BLaER1 treated with 17β-estradiol and CSF1 and Interleukin-3, amounts not matched to agents 10 nM and 100 nM (cell line): ENCODE data around the gene GDF2.

Source experiments
- H3K27ac ChIP-seq, 11 experiments: shearing (Covaris generic); formaldehyde crosslinking; 2 replicates each; pipeline ENCODE4 v1.8.1; 2022
- H3K27me3 ChIP-seq, 11 experiments: shearing (Covaris generic); formaldehyde crosslinking; 2 replicates each; pipeline ENCODE4 v1.8.1; 2022
- H3K36me3 ChIP-seq, 11 experiments: shearing (Covaris generic); formaldehyde crosslinking; 2 replicates each; pipeline ENCODE4 v1.8.1; 2022
- H3K4me1 ChIP-seq, 10 experiments: shearing (Covaris generic); formaldehyde crosslinking; 2 replicates each; pipeline ENCODE4 v1.8.1; 2022
- H3K4me2 ChIP-seq, 11 experiments: shearing (Covaris generic); formaldehyde crosslinking; 2 replicates each; pipeline ENCODE4 v1.8.1; 2022
- H3K4me3 ChIP-seq, 10 experiments: shearing (Covaris generic); formaldehyde crosslinking; 2 replicates each; pipeline ENCODE4 v1.8.1; 2022
- H3K9ac ChIP-seq, 11 experiments: shearing (Covaris generic); formaldehyde crosslinking; 2 replicates each; pipeline ENCODE4 v1.8.1; 2022
- H3K9me3 ChIP-seq, 11 experiments: shearing (Covaris generic); formaldehyde crosslinking; replicated peaks in 1 of 11; 2 replicates each; pipeline ENCODE4 v1.8.1; 2022
- H4K20me1 ChIP-seq, 11 experiments: shearing (Covaris generic); formaldehyde crosslinking; 2 replicates each; pipeline ENCODE4 v1.8.1; 2022
- Cebpa-rat ChIP-seq, 11 experiments: shearing (Covaris generic); IDR thresholded peaks; 2 replicates each; pipeline ENCODE4 v1.8.1; 2022

The GDF2 gene

GRCh38 chr10:47282005-47282656 is 40.1 kb upstream of the GDF2 start:
- TF ChIP-seq Cebpa-rat (IDR thresholded peaks at IDR 0.05), result no peak
- H3K27me3 ChIP-seq, result peaks cover 0 to 26% (median 0%) of the 10 kb centered on the region in 11 experiments; a peak in 2 of 22 replicates
- H3K9me3 ChIP-seq, result no peaks in the 10 kb centered on the region
- no peak overlapping the region for H3K27ac ChIP-seq
- H3K36me3 ChIP-seq, result no peaks in the 10 kb centered on the region
- peaks cover 9 to 39% (median 34%) of the 10 kb centered on the region in 10 experiments for H3K4me1 ChIP-seq
- no peaks in the 10 kb centered on the region for H4K20me1 ChIP-seq
- H3K4me3 ChIP-seq, result no peak overlapping the region
- no peak overlapping the region for H3K9ac ChIP-seq
- H3K4me2 ChIP-seq, result peak overlapping the region in 2 of 11 experiments; percentile 20 to 22; a peak in 2 of 22 replicates

GRCh38 chr10:47282657-47283018 is 39.6 kb upstream of the GDF2 start:
- Histone ChIP-seq H3K27me3 (peaks cover 0 to 26% (median 0%) of the 10 kb centered on the region in 11 experiments; a peak in 2 of 22 replicates), H3K9ac (no peak overlapping the region), H3K4me1 (peaks cover 9 to 35% (median 30%) of the 10 kb centered on the region in 10 experiments), H3K36me3 (no peaks in the 10 kb centered on the region), H3K27ac (no peak overlapping the region), H4K20me1 (no peaks in the 10 kb centered on the region), H3K4me2 (peak overlapping the region in 2 of 11 experiments; percentile 20 to 22; a peak in 2 of 22 replicates), H3K4me3 (no peak overlapping the region), H3K9me3 (no peaks in the 10 kb centered on the region)
- TF ChIP-seq Cebpa-rat (IDR thresholded peaks at IDR 0.05), result no peak

- Histone ChIP-seq H4K20me1 (no peaks in the 10 kb centered on the region), H3K27me3 (peaks cover 0 to 26% (median 0%) of the 10 kb centered on the region in 11 experiments; a peak in 2 of 22 replicates), H3K9ac (no peak overlapping the region), H3K4me1 (peaks cover 9 to 30% (median 25%) of the 10 kb centered on the region in 10 experiments), H3K4me3 (no peak overlapping the region), H3K27ac (no peak overlapping the region), H3K9me3 (no peaks in the 10 kb centered on the region), H3K4me2 (no peak overlapping the region), H3K36me3 (no peaks in the 10 kb centered on the region)
- no peak for TF ChIP-seq Cebpa-rat (IDR thresholded peaks at IDR 0.05)
Measured at GRCh38 chr10:47283101-47283630, 39.1 kb upstream of the GDF2 start.

DNA sequence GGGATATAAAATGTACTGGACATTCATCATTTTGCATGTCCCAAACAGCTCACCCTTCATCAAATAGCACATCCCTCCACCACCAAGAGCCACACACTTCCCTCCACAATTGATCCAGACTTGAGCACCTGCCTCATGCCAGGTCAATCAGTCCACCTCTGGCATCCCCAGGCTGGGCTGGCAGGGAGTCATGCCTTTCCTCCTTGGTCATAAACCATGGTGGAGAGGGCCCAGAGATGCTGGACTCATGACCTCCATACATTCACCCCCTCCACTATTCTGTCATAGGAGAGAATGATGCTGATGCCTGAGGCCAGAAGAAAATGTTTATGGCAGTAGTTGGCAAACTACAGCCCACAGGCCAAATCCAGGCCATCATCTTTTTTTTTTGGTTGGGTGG is 38.4 kb upstream of the GDF2 start:
- H3K9ac ChIP-seq, result no peak overlapping the region
- TF ChIP-seq Cebpa-rat (IDR thresholded peaks at IDR 0.05), result no peak
- no peaks in the 10 kb centered on the region for H4K20me1 ChIP-seq
- H3K27ac ChIP-seq, result no peak overlapping the region
- H3K27me3 ChIP-seq, result peaks cover 0 to 22% (median 0%) of the 10 kb centered on the region in 11 experiments; a peak in 2 of 22 replicates
- H3K4me1 ChIP-seq, result peaks cover 9 to 27% (median 20%) of the 10 kb centered on the region in 10 experiments
- no peaks in the 10 kb centered on the region for H3K36me3 ChIP-seq
- no peak overlapping the region for H3K4me3 ChIP-seq
- no peak overlapping the region for H3K4me2 ChIP-seq
- no peaks in the 10 kb centered on the region for H3K9me3 ChIP-seq

DNA sequence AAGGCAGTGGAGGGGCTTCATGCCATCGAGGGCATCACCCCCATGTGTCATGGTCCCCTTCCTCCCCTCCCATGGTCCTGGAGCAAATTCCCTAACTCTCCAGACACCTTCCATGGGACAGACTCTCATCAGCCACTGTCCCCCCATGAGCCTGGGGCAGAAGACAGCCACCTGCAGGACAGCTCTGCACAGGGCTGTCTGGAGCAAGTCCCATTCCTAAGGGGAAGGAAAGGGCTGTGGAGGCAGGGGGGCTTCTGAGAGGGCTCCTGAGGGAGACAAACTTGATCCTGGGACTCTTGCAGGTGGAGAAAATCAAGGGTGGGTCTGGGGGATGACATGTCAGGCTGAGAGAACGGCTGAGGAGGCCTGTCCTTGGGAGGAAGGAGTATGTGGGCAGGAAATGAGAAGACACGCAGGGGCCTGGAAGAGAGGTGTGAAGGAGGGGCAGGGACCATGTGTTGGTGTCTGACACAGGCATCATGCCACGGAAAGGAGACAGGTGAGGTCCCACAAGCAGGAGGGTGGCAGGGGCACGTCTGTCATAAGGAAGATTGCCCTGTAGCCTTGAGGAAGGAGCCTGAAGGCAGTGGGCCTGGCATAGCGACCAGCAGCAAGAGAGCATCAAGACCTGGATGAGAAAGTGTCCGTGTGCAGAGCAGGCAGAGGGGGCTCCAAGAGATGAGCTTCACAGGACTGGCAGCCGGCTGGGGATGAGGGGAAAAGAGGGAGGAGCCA is 36.7 kb upstream of the GDF2 start:
- H3K4me2 ChIP-seq, result peak overlapping the region; percentile 1 to 78 (median 65)
- TF ChIP-seq Cebpa-rat (IDR thresholded peaks at IDR 0.05), result no peak
- H3K36me3 ChIP-seq, result no peaks in the 10 kb centered on the region
- H3K4me3 ChIP-seq, result no peak overlapping the region
- peaks cover 9 to 27% (median 20%) of the 10 kb centered on the region in 10 experiments for H3K4me1 ChIP-seq
- H4K20me1 ChIP-seq, result no peaks in the 10 kb centered on the region
- H3K9me3 ChIP-seq, result no peaks in the 10 kb centered on the region
- H3K27ac ChIP-seq, result peak overlapping the region in 1 of 11 experiments; percentile 40; a peak in 2 of 22 replicates
- no peak overlapping the region for H3K9ac ChIP-seq
- peaks cover 0 to 21% (median 0%) of the 10 kb centered on the region in 11 experiments; a peak in 2 of 22 replicates for H3K27me3 ChIP-seq

DNA sequence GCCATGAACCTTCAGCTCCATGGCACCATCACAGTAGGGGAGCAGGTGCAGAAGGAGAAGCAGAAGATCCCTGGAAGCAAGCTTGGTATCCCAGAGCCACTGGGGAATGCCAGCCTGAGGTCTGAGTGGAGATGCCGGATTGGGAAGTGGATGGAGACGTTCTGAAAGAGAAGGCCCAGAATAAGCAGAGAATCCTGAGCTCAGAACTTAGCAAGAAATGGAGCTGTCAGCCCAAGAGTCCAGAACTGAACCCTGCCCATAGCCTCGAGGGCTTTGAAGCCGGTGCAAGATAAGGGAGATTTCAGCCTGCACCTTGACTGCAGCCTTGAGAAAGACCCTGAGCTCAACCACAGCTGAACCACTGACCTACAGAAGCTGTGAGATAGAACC is 36.1 kb upstream of the GDF2 start:
- H3K27ac ChIP-seq, result 0 out of 22 replicates have a peak overlapping the region, but pooled peaks of 1 of the 11 experiments have one; percentile 40
- H3K4me1 ChIP-seq, result peaks cover 9 to 27% (median 20%) of the 10 kb centered on the region in 10 experiments
- peaks cover 0 to 21% (median 0%) of the 10 kb centered on the region in 11 experiments; a peak in 2 of 22 replicates for H3K27me3 ChIP-seq
- H3K9ac ChIP-seq, result no peak overlapping the region
- no peaks in the 10 kb centered on the region for H3K9me3 ChIP-seq
- no peaks in the 10 kb centered on the region for H4K20me1 ChIP-seq
- no peaks in the 10 kb centered on the region for H3K36me3 ChIP-seq
- TF ChIP-seq Cebpa-rat (IDR thresholded peaks at IDR 0.05), result no peak
- peak overlapping the region; percentile 1 to 78 (median 65) for H3K4me2 ChIP-seq
- no peak overlapping the region for H3K4me3 ChIP-seq

GRCh38 chr10:47286591-47287315 is 35.5 kb upstream of the GDF2 start:
- Histone ChIP-seq H3K27me3 (peaks cover 0 to 16% (median 0%) of the 10 kb centered on the region in 11 experiments; a peak in 2 of 22 replicates), H3K9me3 (no peaks in the 10 kb centered on the region), H3K4me3 (no peak overlapping the region), H4K20me1 (no peaks in the 10 kb centered on the region), H3K27ac (peak overlapping the region in 5 of 11 experiments; percentile 13 to 40 (median 32); a peak in 5 of 22 replicates), H3K4me1 (peaks cover 9 to 27% (median 20%) of the 10 kb centered on the region in 10 experiments), H3K4me2 (peak overlapping the region; percentile 1 to 78 (median 65)), H3K36me3 (no peaks in the 10 kb centered on the region), H3K9ac (no peak overlapping the region)
- TF ChIP-seq Cebpa-rat (IDR thresholded peaks at IDR 0.05), result no peak

DNA sequence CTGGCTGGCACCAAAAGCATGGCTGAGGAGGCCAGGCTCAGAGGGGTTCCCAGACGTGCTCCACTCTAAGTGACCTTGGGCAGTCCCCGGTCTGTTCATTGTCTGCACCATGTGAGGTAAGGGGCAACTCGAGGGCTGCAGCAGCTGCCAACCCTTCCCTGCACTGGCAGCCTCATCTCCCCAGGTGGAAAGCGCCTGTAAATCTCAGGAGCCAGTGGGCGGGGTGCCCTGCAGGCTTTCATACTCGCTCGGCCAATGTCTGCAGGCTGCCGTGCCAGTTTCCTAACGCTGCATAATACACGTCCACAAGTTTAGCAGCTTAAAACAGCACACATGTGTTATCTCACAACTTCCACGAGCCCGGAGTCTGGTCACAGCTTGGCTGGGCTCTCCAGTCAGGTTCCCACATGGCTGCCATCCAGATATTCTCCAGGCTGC is 34.9 kb upstream of the GDF2 start:
- Histone ChIP-seq H3K4me1 (peaks cover 9 to 24% (median 20%) of the 10 kb centered on the region in 10 experiments), H3K9me3 (no peaks in the 10 kb centered on the region), H3K4me3 (no peak overlapping the region), H3K9ac (no peak overlapping the region), H3K27ac (no peak overlapping the region), H3K36me3 (no peaks in the 10 kb centered on the region), H3K4me2 (peak overlapping the region in 4 of 11 experiments; percentile 69 to 78 (median 76); a peak in 4 of 22 replicates), H4K20me1 (no peaks in the 10 kb centered on the region), H3K27me3 (peaks cover 0 to 11% (median 0%) of the 10 kb centered on the region in 11 experiments; a peak in 1 of 22 replicates)
- no peak for TF ChIP-seq Cebpa-rat (IDR thresholded peaks at IDR 0.05)
